Hematopoietic multipotent progenitor cell treated with erythropoietin and hydrocortisone succinate and interleukin-3 and kit ligand, for 8 days (in vitro differentiated cells): Measurements from ENCODE around the gene PRSS22.

Source experiments
- DNase-seq: peaks from one replicate; pipeline ENCODE4 v3.0.0-alpha.2; 2015

PRSS22 gene

DNA sequence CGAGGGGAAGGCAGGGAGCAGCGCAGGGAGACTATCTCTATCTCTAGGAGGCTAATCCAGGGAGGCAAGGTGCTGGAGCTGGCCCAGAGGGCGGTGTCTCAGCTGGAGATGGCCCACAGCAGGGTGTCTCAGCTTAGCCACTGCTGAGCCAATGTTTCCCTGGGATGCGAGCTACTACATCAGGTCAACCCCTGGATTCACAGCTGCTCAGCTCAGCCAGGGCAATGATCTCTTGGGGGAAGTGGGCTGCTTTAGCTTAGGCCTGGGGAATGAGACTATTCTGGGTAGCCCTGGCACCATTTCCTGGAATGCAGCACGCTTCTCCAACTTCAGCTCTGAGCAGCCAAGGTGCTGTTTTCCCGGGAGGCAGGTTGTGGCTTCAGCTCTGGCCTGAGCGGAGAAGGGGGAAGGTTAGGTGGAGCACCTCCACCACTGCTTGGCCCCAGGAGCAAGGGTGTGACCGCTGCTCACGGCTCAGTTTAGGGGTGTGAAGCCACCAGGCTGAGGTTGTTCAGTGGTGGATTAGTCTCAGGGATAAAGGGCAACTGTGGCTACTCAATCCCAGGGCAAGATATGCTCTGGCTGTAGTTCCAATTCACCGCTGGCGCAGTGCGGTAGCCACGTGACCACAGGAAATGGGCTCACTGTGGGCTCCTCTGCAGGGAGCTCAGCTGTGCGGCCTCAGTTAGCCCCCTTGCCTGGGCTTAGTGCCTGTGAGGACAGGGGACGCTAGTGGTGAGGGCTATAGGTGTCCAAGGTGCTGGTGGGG is 46.1 kb downstream of the PRSS22 start:
- no peak for DNase-seq

DNA sequence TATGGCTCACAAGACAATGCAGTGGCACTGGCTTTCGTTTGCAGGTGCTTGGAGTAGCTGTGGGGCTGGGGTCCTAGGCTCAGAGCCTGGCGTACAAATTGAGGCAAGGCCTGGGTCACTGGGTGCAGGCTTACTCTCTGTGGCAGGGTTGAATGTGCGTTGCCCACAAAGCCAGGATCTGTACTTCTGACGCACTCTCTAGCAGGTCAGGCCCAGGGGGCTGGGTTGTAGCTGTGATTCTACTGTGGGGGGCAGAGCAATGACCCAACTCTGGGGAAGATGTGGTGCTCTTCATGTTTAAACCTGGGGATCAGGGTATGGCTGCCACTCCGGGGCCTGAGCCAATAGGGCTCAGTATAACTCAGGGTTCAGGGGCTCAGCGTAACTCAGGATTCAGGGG is 47.3 kb downstream of the PRSS22 start:
- DNase-seq: no peak

GRCh38 chr16:2809149-2809760 is 48.7 kb downstream of the PRSS22 start:
- DNase-seq: no peak

- DNase-seq: no peak
Measured at GRCh38 chr16:2808181-2808580, 49.8 kb downstream of the PRSS22 start.

DNA sequence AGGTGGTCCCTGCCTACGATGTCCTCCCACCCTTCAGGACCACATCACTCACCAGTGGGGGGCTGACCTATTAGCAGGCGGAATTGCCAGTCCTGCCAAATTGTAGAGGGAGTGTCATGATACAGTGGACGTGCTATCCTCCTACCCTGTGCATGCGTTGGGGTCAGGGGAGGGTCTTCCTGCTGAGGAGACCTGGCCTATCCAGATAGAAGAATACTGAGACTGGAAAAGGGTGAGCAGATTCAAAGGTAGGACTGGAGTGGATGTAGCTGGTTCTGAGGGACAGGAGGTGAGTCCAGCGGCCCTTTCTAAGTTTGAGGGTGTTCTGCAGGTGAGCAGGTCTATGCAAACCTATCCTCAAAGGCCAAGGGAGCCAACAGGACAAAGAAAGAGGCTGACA is 51.7 kb downstream of the PRSS22 start:
- DNase-seq: no peak

DNA sequence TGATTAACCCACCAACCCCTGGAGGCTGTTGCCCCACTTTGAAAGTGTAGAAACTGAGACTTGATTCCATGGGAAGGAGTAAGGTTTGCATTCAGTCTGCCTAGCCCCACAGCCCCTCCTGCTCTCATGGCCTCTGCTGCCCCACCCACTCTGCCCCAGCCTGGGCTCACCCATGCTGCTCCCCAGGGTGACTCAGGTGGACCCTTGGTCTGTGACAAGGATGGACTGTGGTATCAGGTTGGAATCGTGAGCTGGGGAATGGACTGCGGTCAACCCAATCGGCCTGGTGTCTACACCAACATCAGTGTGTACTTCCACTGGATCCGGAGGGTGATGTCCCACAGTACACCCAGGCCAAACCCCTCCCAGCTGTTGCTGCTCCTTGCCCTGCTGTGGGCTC is 53.2 kb downstream of the PRSS22 start:
- no peak for DNase-seq

DNA sequence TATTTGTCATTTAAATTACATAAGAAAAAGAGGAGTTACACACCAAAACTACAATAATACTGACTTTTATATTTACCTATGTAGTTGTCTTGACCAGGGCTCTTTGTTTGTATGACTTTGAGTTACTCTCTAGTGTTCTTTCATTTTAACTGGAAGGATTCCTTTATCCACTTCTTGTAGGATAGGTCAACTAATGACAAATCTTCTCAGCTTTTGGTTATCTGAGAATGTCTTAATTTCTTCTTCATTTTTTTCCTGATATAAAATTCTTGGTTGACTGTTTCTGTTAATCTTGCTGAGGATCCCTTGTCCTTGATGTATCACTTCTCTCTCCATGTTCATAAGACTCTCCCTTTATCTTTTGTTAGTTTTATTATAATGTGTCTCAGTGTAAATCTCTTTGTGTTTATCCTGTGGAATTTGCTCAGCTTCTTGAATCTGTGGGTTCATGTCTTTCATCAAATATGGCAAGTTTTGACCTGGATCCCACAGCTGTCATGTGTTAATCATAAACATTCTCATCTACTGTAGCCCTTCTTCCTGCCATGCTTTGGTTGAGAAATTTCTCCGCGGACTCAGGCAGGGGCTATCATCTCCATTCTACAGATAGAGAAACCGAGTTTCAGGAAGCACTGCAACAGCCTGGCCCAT is 54.3 kb downstream of the PRSS22 start:
- no peak for DNase-seq
